ENCODE results near the gene MBD5.

Gene MBD5

DNA sequence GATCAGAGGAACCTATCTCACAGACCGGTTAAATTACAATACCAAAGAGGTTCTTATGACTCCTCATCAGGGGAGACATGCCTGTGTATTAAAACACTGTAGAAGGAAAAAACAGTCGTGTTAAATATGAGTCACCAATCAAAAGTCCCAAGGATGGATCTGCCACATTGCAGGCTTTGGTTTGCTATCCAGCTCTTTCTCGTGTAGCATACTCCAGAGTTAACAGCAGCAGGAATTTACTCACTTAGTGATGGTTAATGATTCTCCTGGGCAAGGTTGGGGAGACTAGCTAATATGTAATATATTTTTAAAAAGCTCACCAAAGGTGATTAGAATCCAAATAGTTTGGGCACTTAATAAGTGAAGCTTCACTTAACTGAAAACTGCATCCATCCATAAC is 109.7 kb downstream of the MBD5 start:
- DNase-seq, result no peak

DNA sequence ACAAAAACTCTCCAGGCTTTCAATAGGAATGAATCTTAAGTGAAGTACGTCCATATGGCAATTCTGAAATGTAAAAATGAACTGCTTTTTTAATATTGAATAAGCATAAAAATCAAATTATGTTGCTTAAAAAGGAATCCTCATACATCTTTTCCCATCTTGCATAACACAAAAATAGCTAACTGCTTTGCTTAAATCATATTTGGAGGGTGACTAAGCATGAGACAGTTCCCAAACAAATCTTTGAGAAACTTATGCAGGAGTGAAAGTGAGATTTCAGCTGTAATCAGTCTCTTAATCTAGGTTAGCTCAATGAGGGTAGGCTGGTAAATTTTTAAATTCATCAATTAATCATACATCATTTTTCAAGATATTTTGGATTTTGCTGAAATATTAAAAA is 111.5 kb downstream of the MBD5 start:
- DNase-seq, result no peak

DNA sequence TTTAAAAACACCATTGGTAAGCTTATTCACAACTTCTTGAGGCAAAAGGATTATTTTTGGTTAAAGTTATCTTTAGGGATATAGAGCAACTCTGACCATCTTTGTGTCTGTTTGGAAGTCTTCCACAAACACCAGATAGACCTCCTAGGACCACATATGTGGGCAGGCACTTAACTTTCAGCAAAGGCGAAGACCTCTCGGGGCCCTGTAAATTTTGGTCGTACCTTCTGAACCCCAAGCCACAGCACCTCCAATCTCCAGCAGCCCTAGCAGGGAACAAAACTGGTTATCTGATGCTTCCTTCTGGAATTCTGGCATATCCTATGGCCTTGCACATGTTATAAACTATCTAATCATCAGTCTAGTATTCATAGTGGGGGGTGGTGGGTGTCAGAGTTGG is 114.8 kb downstream of the MBD5 start:
- no peak for DNase-seq

DNA sequence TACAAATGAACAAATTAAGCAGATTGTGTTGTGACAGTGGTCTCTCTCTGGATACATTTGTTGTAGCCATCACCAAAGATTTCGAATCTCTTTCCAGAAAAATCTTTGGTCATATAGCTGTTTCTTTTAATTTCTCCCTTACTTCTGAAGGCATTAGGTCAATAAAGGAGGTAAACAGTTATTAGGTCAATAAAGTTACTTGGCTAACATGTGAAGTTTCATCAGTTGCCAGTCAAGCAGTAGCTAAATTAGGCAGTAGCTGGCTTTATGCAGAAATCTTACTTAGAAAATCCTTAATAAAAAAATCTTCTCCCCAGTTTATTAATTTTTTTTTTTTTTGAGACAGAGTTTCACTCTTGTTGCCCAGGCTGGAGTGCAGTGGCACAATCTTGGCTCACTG is 115.5 kb downstream of the MBD5 start:
- DNase-seq, result no peak

DNA sequence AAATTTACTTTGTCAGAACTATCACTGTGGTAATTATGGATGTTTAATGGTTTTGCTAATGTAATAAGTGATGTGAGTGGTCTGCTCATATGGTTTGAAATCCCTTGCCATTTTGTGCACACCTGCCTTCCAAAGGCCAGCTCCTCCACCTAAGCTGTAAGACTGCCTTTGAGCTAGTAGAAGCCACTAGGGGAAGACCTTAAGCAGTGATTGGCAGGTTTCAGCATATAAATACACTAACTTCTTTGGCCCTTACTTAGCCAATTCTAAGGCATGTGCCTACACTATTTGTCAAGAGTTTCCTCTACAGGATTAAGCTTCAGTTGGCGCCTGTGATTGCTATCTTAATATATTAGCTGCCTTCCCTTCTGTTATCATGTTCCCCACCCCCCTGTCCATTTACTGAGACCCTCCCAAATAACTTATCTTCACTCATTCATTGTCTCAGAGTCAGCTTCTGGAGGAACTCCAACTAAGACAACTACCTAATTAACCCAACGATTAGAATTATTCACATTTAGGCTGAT is 141.1 kb downstream of the MBD5 start:
- DNase-seq, result no peak

DNA sequence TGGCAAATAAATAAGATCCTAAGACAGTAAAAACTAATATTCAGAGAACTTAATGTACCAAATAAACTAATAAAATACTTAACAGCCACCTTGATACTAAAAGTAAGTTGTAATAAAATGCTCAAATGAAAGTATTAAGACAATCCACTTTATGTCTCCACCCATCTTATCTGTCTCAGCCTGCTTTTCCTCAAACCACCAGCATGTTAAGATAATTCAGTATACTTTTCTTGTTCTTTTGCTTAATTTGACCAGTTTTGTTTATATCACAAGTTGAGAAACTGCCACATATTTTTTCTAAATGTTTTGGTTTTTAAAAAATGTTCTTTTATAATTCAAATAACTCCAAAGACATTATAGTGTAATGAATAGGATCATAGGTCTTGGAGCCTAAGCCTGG is 142.0 kb downstream of the MBD5 start:
- no peak for DNase-seq

DNA sequence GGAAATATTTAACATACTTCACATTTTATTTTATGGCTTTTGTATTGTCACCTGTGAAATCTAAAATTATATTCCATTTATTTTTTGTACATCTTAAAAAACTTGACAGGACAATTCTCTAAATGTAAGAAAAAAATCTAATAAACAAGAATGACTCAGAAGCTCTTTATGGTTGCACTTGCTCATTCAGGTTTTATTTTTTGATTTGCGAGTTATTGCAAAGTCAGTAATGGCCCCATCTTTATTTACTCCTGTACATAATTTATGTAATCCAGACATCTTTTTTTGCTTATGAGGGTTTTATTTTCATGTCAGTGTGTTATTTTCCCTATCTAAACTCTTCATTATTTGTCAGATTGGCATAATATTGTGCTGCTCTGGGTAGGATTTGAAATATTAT is 145.1 kb downstream of the MBD5 start:
- DNase-seq, result no peak

DNA sequence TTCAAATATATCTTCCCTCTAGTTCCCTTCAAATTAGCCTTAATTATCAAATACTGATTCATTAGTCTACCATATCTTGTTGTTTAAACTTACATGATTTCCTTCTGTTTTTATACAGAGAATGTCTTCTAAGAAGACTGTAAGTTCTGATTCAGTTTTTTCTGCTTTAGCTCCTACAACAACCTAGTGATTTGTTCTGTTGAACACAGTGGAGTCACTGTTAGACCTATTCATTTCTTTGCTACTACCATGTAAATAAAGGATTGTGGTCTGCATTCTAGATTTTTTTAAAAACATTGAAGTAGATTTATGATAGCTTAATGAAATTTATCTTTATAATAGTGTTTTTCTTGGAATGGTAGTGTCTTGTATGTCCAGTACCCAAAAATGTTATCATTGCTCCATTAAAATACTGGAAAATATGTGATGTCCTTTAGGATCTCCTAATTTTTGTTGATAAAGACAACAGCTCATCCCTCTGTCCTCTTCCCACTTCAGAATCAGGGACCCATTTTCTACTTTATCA is 146.4 kb downstream of the MBD5 start:
- DNase-seq, result no peak

DNA sequence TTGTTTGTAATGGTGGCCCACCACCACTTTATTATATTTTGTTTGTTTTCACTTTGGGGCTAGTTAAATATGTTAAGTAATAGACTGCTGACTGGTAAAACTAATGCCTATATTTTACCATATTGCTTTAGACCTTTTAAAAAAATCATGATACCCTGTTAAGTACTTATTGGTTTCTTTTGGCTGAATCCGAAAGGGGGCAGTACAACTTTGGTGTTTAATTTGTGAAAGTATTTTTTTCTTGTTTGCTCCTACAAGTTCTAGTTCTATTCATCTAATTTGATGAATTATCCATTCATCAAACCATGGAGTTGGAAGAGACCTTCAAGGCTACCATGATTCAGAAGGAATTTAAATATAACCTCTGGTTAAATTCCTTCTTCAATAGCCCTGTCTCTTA is 147.0 kb downstream of the MBD5 start:
- DNase-seq, result no peak

DNA sequence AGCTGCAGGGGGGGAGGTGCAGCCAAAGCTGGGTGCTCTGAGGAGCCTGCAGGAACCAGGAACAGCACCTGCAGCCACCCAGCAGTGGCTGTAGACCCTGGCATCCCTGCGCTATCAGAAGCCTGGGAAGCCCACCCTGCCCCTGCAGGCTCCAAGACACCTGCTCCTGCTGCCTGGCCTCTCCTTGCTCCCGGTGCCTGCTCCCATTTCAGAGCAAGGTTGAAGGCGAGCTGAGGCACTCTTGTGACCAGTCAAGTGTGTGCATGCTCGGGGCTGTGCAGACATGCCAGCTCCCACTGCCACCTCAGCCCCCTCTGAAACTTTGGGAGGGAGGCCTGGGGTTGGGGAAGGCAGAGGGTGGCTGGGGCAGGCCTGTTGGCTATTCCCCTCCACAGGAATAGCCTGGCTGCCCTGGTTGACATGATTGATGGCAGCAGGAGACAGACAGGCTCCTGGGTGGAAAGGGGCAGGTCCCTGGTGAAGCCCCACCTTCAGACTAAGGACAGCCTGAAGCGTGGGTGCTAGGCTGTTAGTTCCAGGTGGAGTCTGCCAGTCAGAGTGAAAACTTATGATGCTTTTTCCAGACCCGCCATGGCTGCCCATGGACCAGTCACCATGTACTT is 151.4 kb downstream of the MBD5 start:
- DNase-seq, result no peak

DNA sequence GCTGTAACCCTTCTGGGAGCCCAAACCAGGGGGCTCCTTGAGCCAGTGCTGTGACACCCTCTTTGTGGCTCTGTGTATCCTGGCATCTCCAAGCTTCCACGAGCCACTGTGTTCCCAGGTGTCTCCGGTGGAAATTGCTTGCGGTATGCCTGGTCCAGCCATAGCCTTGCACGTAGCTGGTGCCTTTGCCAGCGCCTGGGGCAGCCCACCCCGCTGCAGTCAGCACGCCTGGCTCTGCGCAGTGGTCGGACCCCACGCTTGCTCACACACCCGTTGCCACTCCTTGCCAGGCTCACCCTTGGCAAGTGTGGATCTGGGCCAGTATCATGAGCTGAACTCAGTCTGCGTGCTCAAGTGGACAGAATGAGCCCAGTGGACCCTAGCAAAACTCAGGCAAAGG is 152.3 kb downstream of the MBD5 start:
- no peak for DNase-seq

DNA sequence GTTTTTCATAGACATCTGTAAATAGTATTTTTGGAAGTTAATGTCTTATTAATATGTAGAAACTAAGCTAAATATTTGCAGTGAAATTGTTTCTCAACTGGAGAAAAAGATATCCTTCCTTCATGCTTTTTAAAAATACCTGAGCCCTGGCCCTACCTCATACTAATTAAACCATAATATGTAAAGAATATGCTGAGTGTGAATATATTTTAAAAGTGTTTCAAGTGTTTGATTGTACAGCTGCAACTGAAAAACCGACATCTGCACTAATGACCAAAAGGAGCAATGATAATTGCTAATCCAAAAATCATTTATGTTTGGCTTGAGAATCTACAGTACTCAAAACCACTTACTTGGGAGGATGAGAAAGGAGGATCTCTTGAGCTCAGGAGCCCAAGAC is 156.7 kb downstream of the MBD5 start:
- DNase-seq, result no peak

DNA sequence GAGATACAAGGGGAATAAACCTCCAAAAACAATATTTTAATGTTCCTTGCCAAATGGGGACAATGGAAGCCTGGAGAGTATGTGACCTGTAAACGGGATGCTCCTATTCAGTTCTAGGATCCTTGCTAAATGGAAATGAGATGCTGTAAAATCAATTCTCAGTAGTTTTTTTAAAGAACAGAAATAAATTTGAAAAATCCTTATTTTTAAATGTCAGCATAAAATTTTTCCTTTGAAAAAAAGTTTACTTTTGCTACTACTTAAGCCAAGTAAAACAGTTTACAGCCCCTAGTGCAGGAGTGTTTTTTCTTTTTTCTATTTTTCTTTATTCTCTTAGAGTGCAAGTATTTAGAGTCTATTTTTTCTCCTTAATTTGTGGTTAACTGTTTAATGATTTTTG is 158.8 kb downstream of the MBD5 start:
- no peak for DNase-seq

DNA sequence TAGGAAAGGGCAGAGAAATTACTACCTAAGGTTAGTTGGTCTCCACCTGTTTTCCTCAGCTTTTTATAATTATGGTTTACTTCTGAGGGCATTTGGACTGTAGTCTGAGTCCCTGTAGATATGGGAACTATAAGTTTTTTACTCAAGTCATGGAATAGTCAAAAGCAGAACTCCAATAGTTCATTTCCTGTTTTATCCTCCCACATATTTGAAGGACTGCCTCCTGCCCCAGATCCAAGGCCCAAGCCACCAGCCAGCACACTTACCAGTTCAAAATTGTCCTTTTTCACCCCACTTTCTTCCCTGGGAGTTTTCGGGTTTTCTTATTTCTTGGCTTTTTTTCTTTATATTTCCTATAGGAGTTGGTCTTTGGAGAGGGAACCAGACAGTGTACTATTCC is 164.1 kb downstream of the MBD5 start:
- no peak for DNase-seq

DNA sequence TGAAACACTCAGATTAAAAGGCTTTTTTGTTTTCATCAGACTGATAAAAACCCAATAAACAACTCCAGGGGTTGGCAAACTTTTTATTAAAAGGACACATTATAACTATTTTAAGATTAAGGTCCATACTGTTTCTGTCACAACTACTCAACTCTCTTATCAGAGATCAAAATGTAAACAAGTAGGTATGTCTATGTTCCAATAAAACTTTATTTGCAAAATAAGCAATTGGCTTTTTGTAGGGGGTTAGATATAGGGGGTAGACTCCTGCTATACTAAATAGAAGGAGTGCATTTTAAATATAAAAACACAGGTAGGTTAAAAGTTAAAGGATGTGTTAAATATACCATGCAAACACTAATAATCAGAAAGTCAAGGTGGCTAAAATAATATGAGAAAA is 174.0 kb downstream of the MBD5 start:
- DNase-seq, result no peak

DNA sequence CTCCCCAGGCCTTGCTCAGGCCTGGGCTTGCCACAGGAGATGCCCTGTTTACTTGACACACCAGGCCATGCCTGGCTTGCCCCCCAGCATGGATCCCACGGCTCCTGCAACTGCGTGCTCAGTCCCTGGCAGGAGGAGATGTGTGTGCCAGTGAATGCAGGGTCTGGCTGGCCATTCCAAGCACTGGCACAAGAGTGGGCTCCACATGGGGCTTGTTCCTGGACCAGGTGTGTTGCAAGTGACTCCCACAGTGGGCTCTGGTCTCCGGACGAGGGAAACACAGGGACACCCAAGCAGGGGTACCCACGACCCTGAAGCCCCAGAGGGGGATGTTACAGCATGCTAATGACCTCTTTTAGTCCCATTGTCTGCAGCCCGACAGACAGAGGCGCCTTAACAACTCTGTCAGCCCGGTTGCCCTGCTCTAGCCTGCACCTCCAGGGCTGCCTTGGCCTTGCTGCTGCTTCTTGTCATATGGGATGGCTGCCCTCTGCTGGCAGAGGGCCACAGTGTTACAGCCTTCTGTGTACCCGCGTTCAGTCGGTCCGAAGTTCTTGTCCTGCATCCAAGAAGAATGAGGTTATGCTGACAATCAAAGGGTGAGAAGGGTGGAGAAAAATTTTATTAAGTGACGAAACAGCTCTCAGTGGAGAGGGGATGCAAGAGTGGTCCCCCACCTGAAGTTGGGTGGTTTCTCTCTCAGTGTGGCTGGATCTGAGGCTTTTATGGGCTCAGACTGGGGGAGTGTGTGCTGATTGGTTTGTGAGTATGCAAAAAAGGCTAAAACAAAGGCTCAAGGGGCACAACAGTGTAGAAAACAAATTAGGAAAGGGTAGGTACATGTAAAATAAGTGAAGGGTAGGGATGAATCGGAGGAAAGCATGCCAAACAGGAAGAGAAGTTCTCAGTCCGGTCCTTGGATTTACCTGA is 180.4 kb downstream of the MBD5 start:
- DNase-seq, result peak; percentile 38

DNA sequence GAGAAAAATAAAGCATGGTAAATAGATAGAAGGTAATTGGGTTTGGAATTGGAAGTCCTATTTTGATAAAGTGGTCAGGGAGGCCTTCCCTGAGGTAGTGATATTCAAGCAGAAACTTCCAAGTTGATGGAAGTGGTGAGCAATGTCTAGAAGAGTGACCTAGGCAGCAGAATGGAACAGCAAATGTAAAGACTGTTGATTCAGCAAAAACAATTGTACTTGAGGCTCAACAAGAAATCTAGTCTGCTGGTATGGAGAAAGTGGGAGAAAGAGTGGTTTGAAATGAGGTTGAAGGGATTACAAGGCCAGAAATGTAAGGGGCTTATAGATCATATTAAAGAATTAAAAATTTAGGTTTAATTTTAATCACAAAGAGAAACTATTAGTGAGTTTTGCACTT is 181.3 kb downstream of the MBD5 start:
- no peak for DNase-seq

DNA sequence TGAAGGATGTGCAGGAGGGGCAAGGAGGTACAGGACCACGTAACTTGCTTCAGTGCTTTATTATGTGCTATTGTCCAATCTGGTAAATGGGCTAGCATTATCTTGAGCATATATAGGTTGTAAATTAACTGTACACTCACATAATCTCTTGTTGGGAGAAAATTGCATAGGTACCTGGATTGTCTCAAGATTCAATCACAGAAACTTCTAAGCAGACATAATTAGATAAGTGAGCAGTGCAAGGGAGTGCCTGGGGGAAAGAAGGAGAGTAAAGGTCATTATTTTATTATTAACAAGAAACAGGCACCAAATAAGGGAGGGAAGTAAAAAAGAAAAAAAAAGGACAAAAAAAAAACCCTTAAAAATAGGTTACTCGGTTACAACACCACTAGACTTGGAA is 186.2 kb downstream of the MBD5 start:
- DNase-seq, result no peak

DNA sequence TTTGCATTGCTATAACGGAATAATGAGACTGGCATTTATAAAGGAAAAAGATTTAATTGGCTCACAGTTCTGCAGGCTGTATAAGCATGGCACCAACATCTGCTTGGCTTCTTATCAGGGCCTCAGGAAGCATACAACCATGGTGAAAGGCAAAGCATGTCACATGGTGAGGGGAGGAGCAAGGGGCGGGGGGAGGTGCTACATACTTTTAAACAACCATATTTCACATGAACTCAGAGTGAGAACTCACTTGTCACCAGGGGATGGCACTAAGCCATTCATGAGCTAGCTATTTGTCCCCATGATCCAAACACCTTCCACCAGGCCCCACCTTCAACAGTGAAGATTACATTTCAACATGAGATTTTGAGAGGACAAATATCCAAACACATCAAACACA is 188.7 kb downstream of the MBD5 start:
- peak; percentile 6 for DNase-seq

DNA sequence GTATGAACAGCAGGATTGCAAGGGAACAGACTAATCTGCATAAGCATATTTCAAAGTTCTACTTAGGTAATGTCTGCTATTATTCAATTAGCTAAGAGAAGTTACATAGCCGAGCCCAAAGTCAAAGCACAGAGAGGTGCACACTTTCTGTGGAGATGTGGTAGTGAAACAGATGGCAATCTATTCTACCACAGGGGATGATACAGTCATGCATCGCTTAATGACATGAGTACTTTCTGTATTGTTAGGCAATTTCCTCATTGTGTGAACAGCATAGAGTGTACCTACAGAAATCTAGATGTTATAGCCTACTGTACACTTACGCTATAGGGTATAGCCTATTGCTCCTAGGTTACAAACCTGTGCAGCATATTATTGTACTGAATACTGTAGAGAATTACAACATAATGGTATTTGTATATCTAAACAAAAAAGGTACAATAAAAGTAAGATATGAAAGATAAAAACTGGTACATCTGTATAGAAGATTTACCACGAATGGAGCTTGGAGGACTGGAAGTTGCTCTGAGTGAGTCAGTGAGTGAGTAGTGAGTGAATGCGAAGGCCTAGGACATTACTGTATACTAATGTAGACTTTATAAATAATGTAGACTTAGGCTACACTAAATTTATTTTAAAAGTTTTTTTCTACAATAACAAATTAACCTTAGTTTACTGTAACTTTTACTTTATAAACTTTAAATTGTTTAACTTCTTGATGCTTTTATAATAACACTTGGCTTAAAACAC is 197.6 kb downstream of the MBD5 start:
- DNase-seq, result no peak

DNA sequence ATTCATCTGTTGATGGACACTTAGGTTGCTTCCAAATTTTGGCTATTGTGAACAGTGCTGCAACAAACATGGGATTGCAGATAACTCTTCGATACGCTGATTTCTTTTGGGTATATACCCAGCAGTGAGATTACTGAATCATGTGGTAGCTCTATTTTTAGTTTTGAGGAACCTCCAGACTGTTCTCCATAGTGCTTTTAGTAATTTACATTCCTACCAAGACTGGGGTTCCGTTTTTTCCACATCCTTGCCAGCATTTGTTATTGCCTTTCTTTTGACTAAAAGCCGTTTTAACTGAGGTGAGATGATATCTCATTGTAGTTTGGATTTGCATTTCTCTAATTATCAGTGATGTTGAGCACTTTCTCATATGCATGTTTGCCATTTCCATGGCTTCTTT is 200.3 kb downstream of the MBD5 start:
- no peak for DNase-seq

DNA sequence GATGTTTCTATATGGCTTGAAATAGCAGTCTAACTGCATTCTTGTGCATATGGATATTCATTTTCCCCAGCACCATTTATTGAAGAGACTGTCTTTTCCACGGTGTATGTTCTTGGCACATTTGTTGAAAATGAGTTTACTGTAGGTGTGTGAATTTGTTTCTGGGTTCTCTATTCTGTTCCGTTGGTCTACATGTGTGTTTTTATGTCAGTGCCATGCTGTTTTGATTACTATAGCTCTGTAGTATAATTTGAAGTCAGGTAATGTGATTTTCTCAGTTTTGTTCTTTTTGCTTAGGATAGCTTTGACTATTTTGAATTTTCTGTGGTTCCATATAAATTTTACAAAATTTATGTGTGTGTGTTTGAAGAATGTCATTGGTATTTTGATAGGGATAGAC is 201.0 kb downstream of the MBD5 start:
- no peak for DNase-seq

DNA sequence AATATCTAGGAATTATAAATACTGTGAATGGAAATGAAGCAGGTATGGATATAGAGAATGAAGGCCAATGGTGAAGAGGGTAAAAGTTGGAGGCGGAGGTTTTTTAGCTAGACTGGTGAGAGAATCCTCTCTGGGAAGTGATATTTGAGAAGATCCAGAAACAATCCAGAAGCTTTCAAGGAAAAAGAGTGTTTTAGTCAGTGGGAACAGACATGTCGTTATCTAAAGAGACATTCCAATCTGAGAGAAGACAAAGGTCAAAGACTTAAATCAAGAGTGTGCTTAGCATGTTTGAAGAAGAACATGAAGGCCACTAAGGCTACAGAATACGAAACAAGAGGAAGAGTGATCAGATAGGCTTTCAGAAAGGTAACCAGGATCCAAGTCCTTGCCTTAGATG is 211.0 kb downstream of the MBD5 start:
- no peak for DNase-seq

DNA sequence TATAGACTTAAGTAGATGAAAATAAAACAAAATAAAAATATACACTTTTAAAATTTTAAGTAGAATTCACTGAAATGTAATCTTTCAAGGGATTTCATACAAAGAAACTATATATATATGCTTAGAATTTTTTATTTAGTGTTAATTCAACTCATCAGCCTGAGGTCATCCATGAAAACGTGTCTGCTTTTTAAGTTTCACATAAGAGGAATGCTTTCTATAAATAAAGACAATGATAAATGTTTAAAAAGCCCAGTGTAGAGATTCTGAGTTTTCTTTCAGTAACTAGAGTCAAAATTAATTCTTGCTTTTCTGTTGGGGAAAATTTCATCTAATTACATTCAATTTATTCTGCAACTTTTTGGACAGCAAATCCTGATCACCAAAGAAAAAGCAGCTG is 213.3 kb downstream of the MBD5 start:
- DNase-seq, result no peak
